DMS 273 (cell line): ENCODE results near the gene SPRR4.

ENCODE experiments used
- DNase-seq: peaks from one replicate; lab custom pipeline; 2025; ENCODE audit not compliant: unreplicated experiment; lab: John Stamatoyannopoulos, UW

SPRR4 gene

GRCh38 chr1:152964536-152964935 lies 5.9 kb upstream of the SPRR4 start:
- DNase-seq = no peak

GRCh38 chr1:152965853-152966252 lies 4.6 kb upstream of the SPRR4 start:
- DNase-seq = no peak

GRCh38 chr1:152967201-152967600 lies 3.2 kb upstream of the SPRR4 start:
- no peak for DNase-seq

GRCh38 chr1:152968248-152968647 lies 2.2 kb upstream of the SPRR4 start:
- DNase-seq = no peak

- DNase-seq = no peak
Measured at GRCh38 chr1:152969036-152969435, 1.4 kb upstream of the SPRR4 start.

GRCh38 chr1:152972196-152972886 lies 1.9 kb downstream of the SPRR4 start:
- no peak for DNase-seq

GRCh38 chr1:152976688-152977087 lies 6.2 kb downstream of the SPRR4 start:
- DNase-seq = no peak

- no peak for DNase-seq
Measured at GRCh38 chr1:152977614-152978013, 7.2 kb downstream of the SPRR4 start.

GRCh38 chr1:152980676-152981075 lies 10.2 kb downstream of the SPRR4 start:
- DNase-seq = no peak

- DNase-seq = no peak
Measured at GRCh38 chr1:152981146-152981871, 10.9 kb downstream of the SPRR4 start.

- DNase-seq = no peak
Measured at GRCh38 chr1:152982076-152982475, 11.6 kb downstream of the SPRR4 start.

- no peak for DNase-seq
Measured at GRCh38 chr1:152983234-152983633, 12.8 kb downstream of the SPRR4 start.

GRCh38 chr1:152983743-152984142 lies 13.3 kb downstream of the SPRR4 start, which contains the start of gene SPRR1A:
TSS of gene SPRR1A (plus strand) at chr1:152984081. CDS start at chr1:152985231, 1,150 bp downstream.
- DNase-seq = no peak

GRCh38 chr1:152986578-152986977 lies 16.1 kb downstream of the SPRR4 start:
- no peak for DNase-seq

- no peak for DNase-seq
Measured at GRCh38 chr1:152993186-152993585, 22.7 kb downstream of the SPRR4 start.

GRCh38 chr1:152995842-152996241 lies 25.4 kb downstream of the SPRR4 start:
- no peak for DNase-seq

- DNase-seq = no peak
Measured at GRCh38 chr1:152996633-152997400, 26.4 kb downstream of the SPRR4 start.

GRCh38 chr1:152997901-152998300 lies 27.5 kb downstream of the SPRR4 start:
- no peak for DNase-seq

GRCh38 chr1:152998476-152998875 lies 28.0 kb downstream of the SPRR4 start:
- no peak for DNase-seq

- no peak for DNase-seq
Measured at GRCh38 chr1:152999818-153000217, 29.4 kb downstream of the SPRR4 start.

- no peak for DNase-seq
Measured at GRCh38 chr1:153000294-153000693, 29.8 kb downstream of the SPRR4 start.

- no peak for DNase-seq
Measured at GRCh38 chr1:153001382-153001781, 30.9 kb downstream of the SPRR4 start, which contains the start of gene SPRR3. TSS of gene SPRR3 (plus strand) at chr1:153001749. CDS start at chr1:153003021, 1,272 bp downstream.
